ENCODE measurements around the gene TBXA2R.

DNA sequence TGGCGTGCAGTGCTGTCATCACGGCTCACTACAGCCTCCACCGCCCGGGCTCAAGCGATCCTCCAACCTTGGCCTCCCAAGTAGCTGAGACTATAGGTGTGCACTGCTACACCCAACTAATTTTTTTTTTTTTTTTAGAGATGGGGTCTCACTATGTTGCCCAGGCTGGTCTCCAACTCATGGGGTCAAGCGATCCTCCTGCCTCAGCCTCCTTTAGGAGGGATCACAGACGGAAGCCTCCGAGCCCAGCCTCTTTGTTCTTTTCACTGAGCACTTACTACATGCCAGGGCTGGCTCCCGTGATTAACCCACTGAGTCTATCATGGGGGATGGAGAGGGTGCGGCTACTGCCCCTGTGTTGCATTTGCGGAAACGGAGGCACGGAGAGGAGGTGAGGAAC, 32.8 kb upstream of the TBXA2R start:
- TF ChIP-seq GATA2 (IDR thresholded peaks at IDR 0.05; ENCODE audit: low read depth, low read length) (no peak), GATA3 (IDR thresholded peaks at IDR 0.05; ENCODE audit: low read depth, low read length) (no peak)

Data from SH-SY5Y (cell line).